Measurements from ENCODE around the gene CHCHD5.

Gene CHCHD5

DNA sequence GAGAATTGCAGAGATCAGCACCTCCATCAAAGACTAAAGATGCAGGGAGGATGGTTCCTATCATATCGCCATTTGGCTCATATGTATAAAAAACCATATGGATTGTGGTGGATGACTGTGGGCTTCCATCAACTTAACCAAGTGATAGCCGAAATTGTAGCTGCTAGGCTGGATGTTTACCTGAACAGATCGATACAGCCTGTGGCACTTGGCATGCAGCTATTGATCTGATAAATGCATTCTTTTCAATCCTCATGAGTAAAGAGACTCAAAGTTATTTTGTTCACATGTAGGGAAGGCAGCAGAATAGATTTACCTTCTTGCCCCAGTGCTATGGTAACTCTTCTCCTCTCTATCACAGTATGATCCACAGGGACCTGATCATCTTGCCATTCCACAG is 18.5 kb downstream of the CHCHD5 start:
- no CpG with 5 or more reads among the region's 3 CpGs for WGBS, 2 donors (ENCODE audit: extremely low coverage in 2 of 2, insufficient read length in 2 of 2, insufficient replicate concordance in 1 of 2)

DNA sequence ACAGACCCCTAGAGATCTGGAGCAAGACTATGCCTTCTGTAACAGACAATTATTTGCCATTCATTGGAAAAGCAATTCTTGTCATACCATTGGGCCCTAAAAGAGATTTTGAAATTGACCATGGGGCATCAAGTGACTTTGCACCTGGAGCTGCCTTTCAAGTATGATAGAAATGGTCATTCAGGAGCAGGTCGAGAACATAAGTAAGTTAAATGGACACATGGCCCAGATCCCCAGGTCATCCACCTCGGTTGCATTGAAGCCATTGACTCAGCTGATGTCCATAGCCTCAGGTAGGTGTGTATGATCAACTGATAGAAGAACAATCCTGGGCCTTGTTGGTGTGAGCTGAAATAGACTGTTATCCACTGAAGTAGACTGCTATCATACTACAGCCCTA is 19.3 kb downstream of the CHCHD5 start:
- no peak overlapping the region for H3K4ac ChIP-seq (ENCODE audit: low read length)
- no CpG with 5 or more reads among the region's 2 CpGs for WGBS, 2 donors (ENCODE audit: extremely low coverage in 2 of 2, insufficient read length in 2 of 2, insufficient replicate concordance in 1 of 2)
- H3K4me3 ChIP-seq (ENCODE audit: low read length in 2 of 2): no peak overlapping the region
- no peak overlapping the region for H2AK5ac ChIP-seq (ENCODE audit: low read depth, low read length)
- H2AFZ ChIP-seq (ENCODE audit: low read length): no peak overlapping the region
- no peak overlapping the region for H2BK12ac ChIP-seq (ENCODE audit: low read length)
- H2BK15ac ChIP-seq (ENCODE audit: low read length): no peak overlapping the region
- no peaks in the 10 kb centered on the region for H3K4me1 ChIP-seq (ENCODE audit: control insufficient read depth in 2 of 2, insufficient read depth in 1 of 2, low read depth in 1 of 2, low read length in 2 of 2)
- H3K18ac ChIP-seq (ENCODE audit: low read length): no peak overlapping the region
- H3K9ac ChIP-seq (ENCODE audit: low read depth, low read length, poor library complexity): no peak overlapping the region
- H3K36me3 ChIP-seq (replicated peaks in 1 of 2; ENCODE audit: control insufficient read depth in 2 of 2, insufficient read depth in 2 of 2, low read length in 2 of 2): no peaks in the 10 kb centered on the region
- no peak overlapping the region for H3K4me2 ChIP-seq (ENCODE audit: insufficient read depth, low read length, poor library complexity, severe bottlenecking)
- no peaks in the 10 kb centered on the region for H3K79me1 ChIP-seq (ENCODE audit: low read depth, low read length)
- no peak overlapping the region for H3K14ac ChIP-seq (ENCODE audit: low read length)
- no peak overlapping the region for H2BK5ac ChIP-seq (ENCODE audit: low read length)
- no peak overlapping the region for H4K8ac ChIP-seq (ENCODE audit: low read depth, low read length)
- no peak overlapping the region for H3K23ac ChIP-seq (ENCODE audit: low read depth, low read length, poor library complexity)
- H3K9me3 ChIP-seq (replicated peaks in 1 of 2; ENCODE audit: control insufficient read depth in 2 of 2, insufficient read depth in 1 of 2, low read depth in 1 of 2, low read length in 2 of 2): no peaks in the 10 kb centered on the region
- H3K27ac ChIP-seq (replicated peaks; ENCODE audit: low read length): no peak overlapping the region
- no peaks in the 10 kb centered on the region for H3K27me3 ChIP-seq (ENCODE audit: control insufficient read depth in 3 of 3, insufficient read depth in 3 of 3, low read depth in 1 of 3, low read length in 3 of 3)
- no peak for DNase-seq (ENCODE audit: low spot score)
- H4K91ac ChIP-seq (ENCODE audit: low read depth, low read length, poor library complexity): no peak overlapping the region
- H2BK120ac ChIP-seq (ENCODE audit: low read depth, low read length): no peak overlapping the region

More for the DNA sequence above, 18.5 kb downstream of the CHCHD5 start:
- Histone ChIP-seq H4K8ac (ENCODE audit: low read depth, low read length) (no peak overlapping the region), H3K79me1 (ENCODE audit: low read depth, low read length) (no peaks in the 10 kb centered on the region), H2BK120ac (ENCODE audit: low read depth, low read length) (no peak overlapping the region), H3K4me3 (ENCODE audit: low read length in 2 of 2) (no peak overlapping the region), H3K4ac (ENCODE audit: low read length) (no peak overlapping the region), H3K9ac (ENCODE audit: low read depth, low read length, poor library complexity) (no peak overlapping the region), H4K91ac (ENCODE audit: low read depth, low read length, poor library complexity) (no peak overlapping the region), H2BK12ac (ENCODE audit: low read length) (no peak overlapping the region), H2AFZ (ENCODE audit: low read length) (no peak overlapping the region), H3K9me3 (replicated peaks in 1 of 2; ENCODE audit: control insufficient read depth in 2 of 2, insufficient read depth in 1 of 2, low read depth in 1 of 2, low read length in 2 of 2) (no peaks in the 10 kb centered on the region), H3K18ac (ENCODE audit: low read length) (no peak overlapping the region), H3K36me3 (replicated peaks in 1 of 2; ENCODE audit: control insufficient read depth in 2 of 2, insufficient read depth in 2 of 2, low read length in 2 of 2) (no peaks in the 10 kb centered on the region), H3K23ac (ENCODE audit: low read depth, low read length, poor library complexity) (no peak overlapping the region), H3K27me3 (ENCODE audit: control insufficient read depth in 3 of 3, insufficient read depth in 3 of 3, low read depth in 1 of 3, low read length in 3 of 3) (no peaks in the 10 kb centered on the region), H2AK5ac (ENCODE audit: low read depth, low read length) (no peak overlapping the region), H2BK5ac (ENCODE audit: low read length) (no peak overlapping the region), H3K4me2 (ENCODE audit: insufficient read depth, low read length, poor library complexity, severe bottlenecking) (no peak overlapping the region), H3K27ac (replicated peaks; ENCODE audit: low read length) (no peak overlapping the region), H3K4me1 (ENCODE audit: control insufficient read depth in 2 of 2, insufficient read depth in 1 of 2, low read depth in 1 of 2, low read length in 2 of 2) (no peaks in the 10 kb centered on the region), H2BK15ac (ENCODE audit: low read length) (no peak overlapping the region), H3K14ac (ENCODE audit: low read length) (no peak overlapping the region)
- no peak for DNase-seq (ENCODE audit: low spot score)

DNA sequence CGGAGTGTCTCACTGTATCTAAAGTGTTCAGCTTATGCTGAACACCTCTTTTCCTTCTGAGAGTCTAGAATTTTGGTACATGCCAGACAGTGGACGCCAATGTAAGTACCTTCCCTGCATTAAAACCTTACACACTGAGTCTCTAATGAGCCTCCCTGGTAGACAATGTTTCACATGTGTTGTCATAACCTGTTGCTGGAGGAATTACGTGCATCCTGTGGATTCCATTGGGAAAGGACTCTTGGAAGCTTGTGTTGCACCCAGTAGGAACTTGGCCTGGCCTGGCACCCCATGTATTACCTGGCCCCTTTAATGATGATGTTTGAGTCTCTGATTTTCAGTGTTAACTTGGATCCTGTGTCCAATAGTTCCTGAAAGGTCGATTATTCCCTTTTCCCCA is 20.5 kb downstream of the CHCHD5 start:
- H2BK5ac ChIP-seq (ENCODE audit: low read length): no peak overlapping the region
- no peak overlapping the region for H3K14ac ChIP-seq (ENCODE audit: low read length)
- H3K4me1 ChIP-seq (ENCODE audit: control insufficient read depth in 2 of 2, insufficient read depth in 1 of 2, low read depth in 1 of 2, low read length in 2 of 2): no peaks in the 10 kb centered on the region
- H3K4me3 ChIP-seq (ENCODE audit: low read length in 2 of 2): no peak overlapping the region
- H3K36me3 ChIP-seq (replicated peaks in 1 of 2; ENCODE audit: control insufficient read depth in 2 of 2, insufficient read depth in 2 of 2, low read length in 2 of 2): no peaks in the 10 kb centered on the region
- H2AFZ ChIP-seq (ENCODE audit: low read length): no peak overlapping the region
- H3K9me3 ChIP-seq (replicated peaks in 1 of 2; ENCODE audit: control insufficient read depth in 2 of 2, insufficient read depth in 1 of 2, low read depth in 1 of 2, low read length in 2 of 2): no peaks in the 10 kb centered on the region
- H3K27ac ChIP-seq (replicated peaks; ENCODE audit: low read length): no peak overlapping the region
- no peak overlapping the region for H3K9ac ChIP-seq (ENCODE audit: low read depth, low read length, poor library complexity)
- H3K4ac ChIP-seq (ENCODE audit: low read length): no peak overlapping the region
- H2BK12ac ChIP-seq (ENCODE audit: low read length): no peak overlapping the region
- no peak for DNase-seq (ENCODE audit: low spot score)
- no peaks in the 10 kb centered on the region for H3K27me3 ChIP-seq (ENCODE audit: control insufficient read depth in 3 of 3, insufficient read depth in 3 of 3, low read depth in 1 of 3, low read length in 3 of 3)
- H2BK120ac ChIP-seq (ENCODE audit: low read depth, low read length): no peak overlapping the region
- no peak overlapping the region for H4K8ac ChIP-seq (ENCODE audit: low read depth, low read length)
- H4K91ac ChIP-seq (ENCODE audit: low read depth, low read length, poor library complexity): no peak overlapping the region
- no peaks in the 10 kb centered on the region for H3K79me1 ChIP-seq (ENCODE audit: low read depth, low read length)
- H3K4me2 ChIP-seq (ENCODE audit: insufficient read depth, low read length, poor library complexity, severe bottlenecking): no peak overlapping the region
- H2BK15ac ChIP-seq (ENCODE audit: low read length): no peak overlapping the region
- no CpG with 5 or more reads among the region's 4 CpGs for WGBS, 2 donors (ENCODE audit: extremely low coverage in 2 of 2, insufficient read length in 2 of 2, insufficient replicate concordance in 1 of 2)
- no peak overlapping the region for H3K18ac ChIP-seq (ENCODE audit: low read length)
- H2AK5ac ChIP-seq (ENCODE audit: low read depth, low read length): no peak overlapping the region
- H3K23ac ChIP-seq (ENCODE audit: low read depth, low read length, poor library complexity): no peak overlapping the region

DNA sequence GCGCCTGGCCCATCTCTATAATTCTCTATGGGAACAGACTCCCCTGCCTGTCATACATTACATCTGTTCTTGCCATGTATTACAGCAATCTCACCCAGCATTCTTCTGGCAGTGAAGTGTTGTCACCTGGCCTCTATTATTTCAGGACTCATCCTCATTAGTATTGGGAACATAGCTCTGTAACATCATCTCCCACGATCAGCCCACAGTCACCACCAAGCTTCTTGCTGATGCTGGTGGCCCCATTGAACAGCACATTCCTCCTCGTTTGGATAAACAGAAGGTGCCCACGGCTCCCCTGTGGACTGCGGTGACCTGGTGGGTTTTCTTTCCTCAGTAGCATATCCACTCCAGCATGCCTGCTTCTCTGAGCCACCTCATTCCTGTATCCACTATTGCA is 21.5 kb downstream of the CHCHD5 start:
- WGBS, 2 donors (ENCODE audit: extremely low coverage in 2 of 2, insufficient read length in 2 of 2, insufficient replicate concordance in 1 of 2): no CpG with 5 or more reads among the region's 5 CpGs
- Histone ChIP-seq H3K4me3 (ENCODE audit: low read length in 2 of 2) (no peak overlapping the region), H2BK120ac (ENCODE audit: low read depth, low read length) (no peak overlapping the region), H4K91ac (ENCODE audit: low read depth, low read length, poor library complexity) (no peak overlapping the region), H3K36me3 (replicated peaks in 1 of 2; ENCODE audit: control insufficient read depth in 2 of 2, insufficient read depth in 2 of 2, low read length in 2 of 2) (no peaks in the 10 kb centered on the region), H3K23ac (ENCODE audit: low read depth, low read length, poor library complexity) (no peak overlapping the region), H3K4me1 (ENCODE audit: control insufficient read depth in 2 of 2, insufficient read depth in 1 of 2, low read depth in 1 of 2, low read length in 2 of 2) (no peaks in the 10 kb centered on the region), H3K14ac (ENCODE audit: low read length) (no peak overlapping the region), H3K27me3 (ENCODE audit: control insufficient read depth in 3 of 3, insufficient read depth in 3 of 3, low read depth in 1 of 3, low read length in 3 of 3) (no peaks in the 10 kb centered on the region), H3K79me1 (ENCODE audit: low read depth, low read length) (no peaks in the 10 kb centered on the region), H4K8ac (ENCODE audit: low read depth, low read length) (no peak overlapping the region), H2BK12ac (ENCODE audit: low read length) (no peak overlapping the region), H3K9ac (ENCODE audit: low read depth, low read length, poor library complexity) (no peak overlapping the region), H3K4me2 (ENCODE audit: insufficient read depth, low read length, poor library complexity, severe bottlenecking) (no peak overlapping the region), H2BK15ac (ENCODE audit: low read length) (no peak overlapping the region), H3K27ac (replicated peaks; ENCODE audit: low read length) (no peak overlapping the region), H3K4ac (ENCODE audit: low read length) (no peak overlapping the region), H3K18ac (ENCODE audit: low read length) (no peak overlapping the region), H2BK5ac (ENCODE audit: low read length) (no peak overlapping the region), H2AFZ (ENCODE audit: low read length) (no peak overlapping the region), H2AK5ac (ENCODE audit: low read depth, low read length) (no peak overlapping the region), H3K9me3 (replicated peaks in 1 of 2; ENCODE audit: control insufficient read depth in 2 of 2, insufficient read depth in 1 of 2, low read depth in 1 of 2, low read length in 2 of 2) (no peaks in the 10 kb centered on the region)
- DNase-seq (ENCODE audit: low spot score): no peak

Measured in neuronal stem cell (in vitro differentiated cells).